K562 (cell line): ENCODE results near the gene ZFP69. TPM values are rescaled to one million over a fixed set of nuclear protein-coding genes. Genes with fewer than 3 reads are reported as not detected.

Experiments
- ARID4B ChIP-seq: sonication (generic); formaldehyde crosslinking; IDR thresholded peaks from 2 replicates; pipeline ENCODE4 v1.8.0; 2022; ENCODE audit warnings: mild to moderate bottlenecking, missing genetic modification reagents
- CEBPB ChIP-seq: fragments of 450-650 bp; IDR thresholded peaks from 2 replicates; pipeline ENCODE4 v1.6.1; 2016; ENCODE audit warnings: missing genetic modification characterization, missing compliant biosample characterization
- CREB1 ChIP-seq, 2 experiments: sonication (generic) in 1 of 2; formaldehyde crosslinking in 1 of 2; IDR thresholded peaks; 2 replicates each; pipeline versions ENCODE4 v1.6.1 to v1.8.0; 2012 to 2022; ENCODE audit warnings: inconsistent platforms in 1 of 2, mild to moderate bottlenecking in 1 of 2, missing genetic modification reagents in 1 of 2, moderate library complexity in 1 of 2
- CREM ChIP-seq: IDR thresholded peaks from 2 replicates; pipeline ENCODE4 v1.6.1; 2014; ENCODE audit warnings: antibody characterized with exemption, low read depth
- MTA3 ChIP-seq: fragments of 450-650 bp; formaldehyde crosslinking; IDR thresholded peaks from 2 replicates; pipeline ENCODE4 v1.6.1; 2017; ENCODE audit warnings: mild to moderate bottlenecking, borderline replicate concordance
- MYC ChIP-seq, 2 experiments: fragments of 250-450 bp in 1 of 2; sonication (Bioruptor Pico) in 1 of 2; IDR thresholded peaks; 2 replicates each; pipeline versions ENCODE4 v1.5.1 to v1.6.1; 2012 to 2021; ENCODE audit warnings: low read depth in 2 of 2, borderline replicate concordance in 1 of 2, improper control_type of control experiment in 1 of 2, low read length in 1 of 2, mild to moderate bottlenecking in 1 of 2, moderate library complexity in 1 of 2
- RNF2 ChIP-seq: sonication (generic); IDR thresholded peaks from 2 replicates; pipeline ENCODE4 v1.6.1; 2016
- SP1 ChIP-seq: sonication (generic); formaldehyde crosslinking; IDR thresholded peaks from 2 replicates; pipeline ENCODE4 v1.8.1; 2022; ENCODE audit warnings: mild to moderate bottlenecking, missing genetic modification reagents
- TEAD1 ChIP-seq, 2 experiments: fragments of 450-650 bp in 1 of 2; sonication (generic) in 1 of 2; formaldehyde crosslinking; IDR thresholded peaks; 2 replicates each; pipeline versions ENCODE4 v1.4.0 to v1.8.0; 2020 to 2022; ENCODE audit warnings: mild to moderate bottlenecking in 2 of 2, missing genetic modification reagents in 1 of 2
- TEAD4 ChIP-seq, 2 experiments: sonication (generic) in 1 of 2; formaldehyde crosslinking in 1 of 2; IDR thresholded peaks; 2 replicates each; pipeline versions ENCODE4 v1.6.1 to v1.8.0; 2012 to 2022; ENCODE audit warnings: borderline replicate concordance in 1 of 2, inconsistent platforms in 1 of 2, low read length in 1 of 2, mild to moderate bottlenecking in 1 of 2, missing genetic modification reagents in 1 of 2
- THRAP3 ChIP-seq: fragments of 450-650 bp; IDR thresholded peaks from 2 replicates; pipeline ENCODE4 v1.6.1; 2016; ENCODE audit warnings: mild to moderate bottlenecking, inconsistent platforms, borderline replicate concordance
- WHSC1 ChIP-seq: IDR thresholded peaks from one replicate; pipeline ENCODE4 v1.6.1; 2012; ENCODE audit warnings: low read length, control low read depth, inconsistent platforms
- XRCC5 ChIP-seq: fragments of 200-400 bp; formaldehyde crosslinking; IDR thresholded peaks from 2 replicates; pipeline ENCODE4 v1.6.1; 2017; ENCODE audit warnings: low read depth, mild to moderate bottlenecking, low read length
- ZBTB11 ChIP-seq, 3 experiments: fragments of 200-800 bp in 1 of 3; fragments of 250-450 bp in 1 of 3; fragments of 450-650 bp in 1 of 3; sonication (Bioruptor Pico) in 1 of 3; sonication (Bioruptor generic) in 1 of 3; formaldehyde crosslinking in 1 of 3; IDR thresholded peaks; 2 replicates each; pipeline versions ENCODE4 v1.6.1 to v1.8.0; 2016 to 2022; ENCODE audit warnings: mild to moderate bottlenecking in 2 of 3, missing genetic modification characterization in 2 of 3, missing compliant biosample characterization in 1 of 3, moderate library complexity in 1 of 3
- ZBTB43 ChIP-seq: sonication (generic); formaldehyde crosslinking; IDR thresholded peaks from 2 replicates; pipeline ENCODE4 v1.8.0; 2023; ENCODE audit warnings: mild to moderate bottlenecking, missing genetic modification reagents
- ZNF316 ChIP-seq: fragments of 450-650 bp; IDR thresholded peaks from 2 replicates; pipeline ENCODE4 v1.6.1; 2016
- ZNF75A ChIP-seq: fragments of 450-650 bp; formaldehyde crosslinking; IDR thresholded peaks from 2 replicates; pipeline ENCODE4 v1.4.0; 2020; ENCODE audit warnings: mild to moderate bottlenecking
- polyA plus RNA-seq, 8 experiments: library from polyadenylated mRNA; depleted of rRNA in 4 of 8; stranded (reverse) in 5 of 8; unstranded in 3 of 8; fragments of >200 nt; fragmentation: Nextera tagmentation in 2 of 8; fragmentation: Illumina TruSeq in 1 of 8; extraction: Ambion mirVana in 2 of 8; extraction: Trizol in 1 of 8; gene quantifications; 2 replicates each; pipeline versions ENCODE4 v1.2.1 to v1.2.3, GENCODE V29; 2011 to 2014; ENCODE audit warnings: inconsistent platforms in 1 of 8, missing spikeins in 1 of 8
- total RNA-seq, 7 experiments: library from RNA; depleted of rRNA in 6 of 7; stranded (reverse); fragments of >200 nt in 6 of 7; fragmentation: Illumina TruSeq in 2 of 7; extraction: Trizol in 2 of 7; gene quantifications; 2 replicates each; pipeline versions ENCODE4 v1.2.1 to v1.2.3, GENCODE V29; 2011 to 2021; ENCODE audit warnings: low replicate concordance in 1 of 7

The ZFP69 gene
- total and polyA plus RNA-seq, 9 of the 15 experiments (the other 6 are each of a cell fraction or from before 2014, with no cell fraction given) = 2.0 to 8.4 (median 5.7) TPM

GRCh38 chr1:40450495-40451237 is 26.4 kb upstream of the ZFP69 start (continued):
- peak; percentile 25; the same call in 1 of the 2 replicates for TF ChIP-seq TEAD4 (IDR thresholded peaks at IDR 0.05; ENCODE audit: low read length)
- TF ChIP-seq TEAD4 (CRISPR knock-in tag; IDR thresholded peaks at IDR 0.05; ENCODE audit: borderline replicate concordance) = no peak
- TF ChIP-seq CEBPB (tag) = peak; percentile 96
- TF ChIP-seq ZBTB43 (CRISPR knock-in tag) = no peak
- peak; percentile 20; the same call in 1 of the 2 replicates for TF ChIP-seq XRCC5
- peak; percentile 62; the same call in 1 of the 2 replicates for TF ChIP-seq CREB1 (IDR thresholded peaks at IDR 0.05)
- no peak; the same call in 1 of the 2 replicates for TF ChIP-seq CREB1 (CRISPR knock-in tag; IDR thresholded peaks at IDR 0.05)
- TF ChIP-seq WHSC1 = no peak
- TF ChIP-seq RNF2 = no peak; the same call in 1 of the 2 replicates
- peak; percentile 88 for TF ChIP-seq MYC (IDR thresholded peaks at IDR 0.05; ENCODE audit: low read depth, low read length)
- no peak for TF ChIP-seq MYC (CRISPR knock-in tag; IDR thresholded peaks at IDR 0.05; ENCODE audit: borderline replicate concordance, low read depth)
- TF ChIP-seq SP1 (CRISPR knock-in tag) = peak; percentile 13; the same call in 1 of the 2 replicates
- peak; percentile 55 for TF ChIP-seq ZNF316
- TF ChIP-seq ZNF75A (CRISPR knock-in tag) = no peak
- 0 out of 4 replicates have a peak, but pooled peaks of 1 of the 2 experiments have one; percentile 46 for TF ChIP-seq TEAD1 (CRISPR knock-in tag; IDR thresholded peaks at IDR 0.05)
- peak; percentile 80 for TF ChIP-seq MTA3
- TF ChIP-seq ZBTB11 (CRISPR knock-in tag; IDR thresholded peaks at IDR 0.05) = 0 out of 6 replicates have a peak, but pooled peaks of 1 of the 3 experiments have one; percentile 11
- no peak for TF ChIP-seq THRAP3
- 0 out of 2 replicates have a peak, but pooled peaks have one; percentile 31 for TF ChIP-seq ARID4B (CRISPR knock-in tag)
- TF ChIP-seq CREM = peak; percentile 84
